Smooth muscle cell (in vitro differentiated cells): ENCODE data around the gene FRMPD1. TPM values are rescaled to one million over a fixed set of nuclear protein-coding genes. Genes with fewer than 3 reads are reported as not detected.

Source experiments
- DNase-seq: peaks from one replicate; lab custom pipeline; 2025; ENCODE audit not compliant: unreplicated experiment; lab: John Stamatoyannopoulos, UW
- H2AFZ ChIP-seq: fragments of 200-600 bp; sonication (generic); 2 replicates; pipeline ENCODE4 v1.6.0; 2016; ENCODE audit warnings: antibody characterized with exemption, low read depth, mild to moderate bottlenecking
- H3F3A ChIP-seq: fragments of 200-600 bp; sonication (generic); 2 replicates; pipeline ENCODE4 v1.6.0; 2017; ENCODE audit warnings: antibody characterized with exemption, low read depth
- H3K27ac ChIP-seq: fragments of 200-600 bp; sonication (generic); 2 replicates; pipeline ENCODE4 v1.5.1; 2016; ENCODE audit warnings: low read depth, mild to moderate bottlenecking
- H3K27me3 ChIP-seq: fragments of 200-600 bp; sonication (generic); 2 replicates; pipeline ENCODE4 v1.6.1; 2016; ENCODE audit warnings: low read depth, mild to moderate bottlenecking
- H3K36me3 ChIP-seq: fragments of 200-600 bp; sonication (generic); 2 replicates; pipeline ENCODE4 v1.5.1; 2016; ENCODE audit warnings: low read depth
- H3K4me1 ChIP-seq: fragments of 200-600 bp; sonication (generic); 2 replicates; pipeline ENCODE4 v1.5.1; 2016; ENCODE audit warnings: low read depth
- H3K4me2 ChIP-seq: fragments of 200-600 bp; sonication (generic); 2 replicates; pipeline ENCODE4 v1.6.0; 2016; ENCODE audit warnings: mild to moderate bottlenecking
- H3K4me3 ChIP-seq: fragments of 200-600 bp; sonication (generic); 2 replicates; pipeline ENCODE4 v1.5.1; 2016; ENCODE audit warnings: mild to moderate bottlenecking
- H3K79me2 ChIP-seq: fragments of 200-600 bp; sonication (generic); 2 replicates; pipeline ENCODE4 v1.6.0; 2016; ENCODE audit warnings: low read depth, mild to moderate bottlenecking
- H3K9ac ChIP-seq: fragments of 200-600 bp; sonication (generic); 2 replicates; pipeline ENCODE4 v1.6.0; 2016; ENCODE audit warnings: low read depth
- H3K9me3 ChIP-seq: fragments of 200-600 bp; sonication (generic); replicated peaks from 2 replicates; pipeline ENCODE4 v1.5.1; 2016; ENCODE audit warnings: low read depth
- H4K20me1 ChIP-seq: fragments of 200-600 bp; sonication (generic); 2 replicates; pipeline ENCODE4 v1.6.0; 2016; ENCODE audit warnings: low read depth
- CTCF ChIP-seq: fragments of 200-600 bp; sonication (generic); IDR thresholded peaks from 2 replicates; pipeline ENCODE4 v1.5.1; 2017; ENCODE audit warnings: borderline replicate concordance, mild to moderate bottlenecking, antibody characterized with exemption; ENCODE audit not compliant: insufficient read depth, poor library complexity, severe bottlenecking
- WGBS: methylation state at CpG from one replicate; pipeline ENCODE4 v1.1.7; 2016; ENCODE audit warnings: low lambda C conversion rate; 5-methylcytosine and 5-hydroxymethylcytosine counted together
- polyA plus RNA-seq: library from polyadenylated mRNA; unstranded; fragments of >200 nt; fragmentation: Nextera tagmentation; extraction: Ambion mirVana; gene quantifications from 2 replicates; pipeline ENCODE4 v1.2.1, GENCODE V29; 2016
- total RNA-seq: library from RNA; depleted of rRNA; stranded (reverse); fragments of >200 nt; gene quantifications from 2 replicates; pipeline ENCODE4 v1.2.3, GENCODE V29; 2014

Gene FRMPD1
- total and polyA plus RNA-seq, 2 experiments from 2014 or later, result 0.22 TPM; not detected in 1

- Histone ChIP-seq H3K4me1 (peaks cover 35% of the 10 kb centered on the region), H2AFZ (no peak overlapping the region), H4K20me1 (no peaks in the 10 kb centered on the region), H3F3A (peaks cover 12% of the 10 kb centered on the region), H3K9me3 (no peaks in the 10 kb centered on the region), H3K79me2 (no peaks in the 10 kb centered on the region), H3K4me2 (no peak overlapping the region), H3K36me3 (no peaks in the 10 kb centered on the region), H3K27me3 (peaks cover 4% of the 10 kb centered on the region), H3K4me3 (no peak overlapping the region), H3K9ac (no peak overlapping the region), H3K27ac (peak overlapping the region; percentile 90)
- whole genome bisulfite sequencing, result 62% methylated on average over 2 of the region's 2 CpGs
- TF ChIP-seq CTCF, result no peak
- DNase-seq, result no peak
Observed at GRCh38 chr9:37617161-37617560, 33.6 kb upstream of the FRMPD1 start.

GRCh38 chr9:37617832-37618231 is 32.9 kb upstream of the FRMPD1 start:
- Histone ChIP-seq H3K4me2 (peak overlapping the region; percentile 69), H4K20me1 (no peaks in the 10 kb centered on the region), H3K4me3 (no peak overlapping the region), H3K27ac (peak overlapping the region; percentile 90), H3K36me3 (no peaks in the 10 kb centered on the region), H3K27me3 (peaks cover under 1% of the 10 kb centered on the region), H3K9me3 (no peaks in the 10 kb centered on the region), H3K9ac (no peak overlapping the region), H3F3A (peaks cover 12% of the 10 kb centered on the region), H3K4me1 (peaks cover 35% of the 10 kb centered on the region), H3K79me2 (no peaks in the 10 kb centered on the region), H2AFZ (peak overlapping the region; percentile 25)
- TF ChIP-seq CTCF, result no peak
- 28% methylated on average over 4 of the region's 4 CpGs for WGBS
- DNase-seq, result no peak

GRCh38 chr9:37618817-37619216 is 31.9 kb upstream of the FRMPD1 start:
- DNase-seq, result no peak
- TF ChIP-seq CTCF, result no peak
- Histone ChIP-seq H3K27ac (peak overlapping the region; percentile 90), H3K9me3 (no peaks in the 10 kb centered on the region), H4K20me1 (no peaks in the 10 kb centered on the region), H3K4me1 (peaks cover 35% of the 10 kb centered on the region), H2AFZ (no peak overlapping the region), H3K9ac (peak overlapping the region; percentile 39), H3K79me2 (no peaks in the 10 kb centered on the region), H3K4me3 (no peak overlapping the region), H3F3A (peaks cover 12% of the 10 kb centered on the region), H3K36me3 (no peaks in the 10 kb centered on the region), H3K4me2 (peak overlapping the region; percentile 71), H3K27me3 (no peaks in the 10 kb centered on the region)
- 21% methylated on average over 4 of the region's 4 CpGs for WGBS

GRCh38 chr9:37619806-37620205 is 30.9 kb upstream of the FRMPD1 start:
- H3K4me3 ChIP-seq, result no peak overlapping the region
- no peaks in the 10 kb centered on the region for H4K20me1 ChIP-seq
- 50% methylated on average over 3 of the region's 3 CpGs for WGBS
- H3K9ac ChIP-seq, result peak overlapping the region; percentile 39
- TF ChIP-seq CTCF, result no peak
- DNase-seq, result no peak
- no peaks in the 10 kb centered on the region for H3K27me3 ChIP-seq
- peak overlapping the region; percentile 90 for H3K27ac ChIP-seq
- no peaks in the 10 kb centered on the region for H3K9me3 ChIP-seq
- H3K36me3 ChIP-seq, result no peaks in the 10 kb centered on the region
- peaks cover 35% of the 10 kb centered on the region for H3K4me1 ChIP-seq
- peak overlapping the region; percentile 41 for H2AFZ ChIP-seq
- H3F3A ChIP-seq, result peaks cover 12% of the 10 kb centered on the region
- peak overlapping the region; percentile 71 for H3K4me2 ChIP-seq
- H3K79me2 ChIP-seq, result no peaks in the 10 kb centered on the region
